ENCODE measurements around the gene PSPH. TPM values are rescaled to one million over a fixed set of nuclear protein-coding genes. Genes with fewer than 3 reads are reported as not detected.

Gene PSPH
- total and polyA plus RNA-seq, 8 donors: 0.45 to 53.1 (median 5.7) TPM

- Histone ChIP-seq H3K9me3 (no peaks in the 10 kb centered on the region), H3K4me3 (no peak overlapping the region), H3K27ac (no peak overlapping the region), H3K36me3 (peaks cover 0 to 26% (median 17%) of the 10 kb centered on the region in 4 donors), H3K4me1 (peaks cover 9 to 58% (median 33%) of the 10 kb centered on the region in 4 donors), H3K27me3 (no peaks in the 10 kb centered on the region)
- 83 to 95% (median 93%) methylated on average over 11 of the region's 11 CpGs for WGBS, 5 donors
- intact Hi-C loops (cut with DNase I; ENCODE audit: low total_unique reads): no loop called here
- no peak for TF ChIP-seq POLR2A (IDR thresholded peaks at IDR 0.05)
- no peak for TF ChIP-seq POLR2AphosphoS5 (IDR thresholded peaks at IDR 0.05)
- TF ChIP-seq EP300 (IDR thresholded peaks at IDR 0.05): no peak
- TF ChIP-seq CTCF (IDR thresholded peaks at IDR 0.05): no peak
- DNase-seq: no peak
Observed at GRCh38 chr7:55969391-55969790, 81.9 kb downstream of the PSPH start.

- H3K27ac ChIP-seq: no peak overlapping the region
- TF ChIP-seq POLR2A (IDR thresholded peaks at IDR 0.05): no peak
- no peak for TF ChIP-seq POLR2AphosphoS5 (IDR thresholded peaks at IDR 0.05)
- TF ChIP-seq EP300 (IDR thresholded peaks at IDR 0.05): no peak
- no peak for TF ChIP-seq CTCF (IDR thresholded peaks at IDR 0.05)
- H3K4me1 ChIP-seq: peaks cover 17 to 65% (median 41%) of the 10 kb centered on the region in 4 donors
- intact Hi-C loops (cut with DNase I; ENCODE audit: low total_unique reads): no loop called here
- H3K36me3 ChIP-seq: peaks cover 0 to 26% (median 17%) of the 10 kb centered on the region in 4 donors
- H3K4me3 ChIP-seq: no peak overlapping the region
- WGBS, 5 donors: 79 to 92% (median 82%) methylated on average over 6 of the region's 6 CpGs
- no peaks in the 10 kb centered on the region for H3K9me3 ChIP-seq
- H3K27me3 ChIP-seq: no peaks in the 10 kb centered on the region
- no peak for DNase-seq
Observed at GRCh38 chr7:55966851-55967250, 84.4 kb downstream of the PSPH start.

- intact Hi-C loops (cut with DNase I; ENCODE audit: low total_unique reads): no loop called here
- 70 to 75% (median 71%) methylated on average over 13 of the region's 13 CpGs for WGBS, 5 donors
- Histone ChIP-seq H3K9me3 (no peaks in the 10 kb centered on the region), H3K27me3 (no peaks in the 10 kb centered on the region), H3K27ac (peak overlapping the region in 4 of 5 donors; percentile 91 to 97 (median 96)), H3K36me3 (peaks cover 0 to 26% (median 17%) of the 10 kb centered on the region in 4 donors), H3K4me1 (peaks cover 12 to 58% (median 36%) of the 10 kb centered on the region in 4 donors), H3K4me3 (peak overlapping the region; percentile 67 to 73 (median 70))
- peak in 1 of 2 donors; percentile 13 for DNase-seq
- TF ChIP-seq POLR2AphosphoS5 (IDR thresholded peaks at IDR 0.05): no peak
- no peak for TF ChIP-seq POLR2A (IDR thresholded peaks at IDR 0.05)
- no peak for TF ChIP-seq EP300 (IDR thresholded peaks at IDR 0.05)
- TF ChIP-seq CTCF (IDR thresholded peaks at IDR 0.05): no peak
Observed at GRCh38 chr7:55965805-55966421, 85.3 kb downstream of the PSPH start.

- peak overlapping the region; percentile 67 to 73 (median 70) for H3K4me3 ChIP-seq
- no peak for TF ChIP-seq POLR2AphosphoS5 (IDR thresholded peaks at IDR 0.05)
- no peak for TF ChIP-seq POLR2A (IDR thresholded peaks at IDR 0.05)
- no peak for TF ChIP-seq CTCF (IDR thresholded peaks at IDR 0.05)
- TF ChIP-seq EP300 (IDR thresholded peaks at IDR 0.05): no peak
- no peak for DNase-seq
- peaks cover 8 to 50% (median 28%) of the 10 kb centered on the region in 4 donors for H3K4me1 ChIP-seq
- H3K36me3 ChIP-seq: peaks cover 0 to 20% (median 15%) of the 10 kb centered on the region in 4 donors
- H3K9me3 ChIP-seq: no peaks in the 10 kb centered on the region
- H3K27me3 ChIP-seq: no peaks in the 10 kb centered on the region
- 2 to 4% (median 3%) methylated on average over 11 to 14 of the region's 14 CpGs for WGBS, 5 donors
- intact Hi-C loops (cut with DNase I; ENCODE audit: low total_unique reads): no loop called here
- peak overlapping the region; percentile 91 to 97 (median 96) for H3K27ac ChIP-seq
Observed at GRCh38 chr7:55965100-55965470, 86.2 kb downstream of the PSPH start.
